GM23338 (cell line): ENCODE data around the gene IL15RA. TPM values are rescaled to one million over a fixed set of nuclear protein-coding genes. Genes with fewer than 3 reads are reported as not detected.

ENCODE experiments used
- ATAC-seq: fragments of 200-7000 bp; cut with Tn5 transposase; 3 replicates; pipeline ENCODE4 v1.9.1; 2020
- DNase-seq: peaks from one replicate; pipeline ENCODE4 v3.0.0-alpha.2; 2015; ENCODE audit warnings: low spot score
- H2AFZ ChIP-seq: fragments of 200-600 bp; sonication (generic); 2 replicates; pipeline ENCODE4 v1.8.0; 2016; ENCODE audit warnings: antibody characterized with exemption, mild to moderate bottlenecking, moderate library complexity
- H3F3A ChIP-seq: fragments of 200-600 bp; sonication (generic); replicated peaks from 2 replicates; pipeline ENCODE4 v1.8.0; 2017; ENCODE audit warnings: antibody characterized with exemption, mixed run types, low read depth
- H3K27ac ChIP-seq: fragments of 200-600 bp; sonication (generic); 2 replicates; pipeline ENCODE4 v1.6.1; 2016; ENCODE audit warnings: low read depth
- H3K27me3 ChIP-seq: fragments of 200-600 bp; sonication (generic); 2 replicates; pipeline ENCODE4 v1.8.0; 2016; ENCODE audit warnings: mild to moderate bottlenecking, mixed run types, moderate library complexity; ENCODE audit not compliant: insufficient read depth
- H3K36me3 ChIP-seq: fragments of 200-600 bp; sonication (generic); 2 replicates; pipeline ENCODE4 v1.8.0; 2016; ENCODE audit warnings: mild to moderate bottlenecking; ENCODE audit not compliant: insufficient read depth
- H3K4me1 ChIP-seq: fragments of 200-600 bp; sonication (generic); 2 replicates; pipeline ENCODE4 v1.8.0; 2016; ENCODE audit warnings: mild to moderate bottlenecking, moderate library complexity; ENCODE audit not compliant: insufficient read depth
- H3K4me2 ChIP-seq: fragments of 200-600 bp; sonication (generic); 2 replicates; pipeline ENCODE4 v1.7.1; 2017; ENCODE audit warnings: mixed run types
- H3K4me3 ChIP-seq: fragments of 200-600 bp; sonication (generic); 2 replicates; pipeline ENCODE4 v1.6.1; 2016; ENCODE audit warnings: mixed run types
- H3K79me2 ChIP-seq: fragments of 200-600 bp; sonication (generic); replicated peaks from 2 replicates; pipeline ENCODE4 v1.8.0; 2017; ENCODE audit warnings: mild to moderate bottlenecking; ENCODE audit not compliant: insufficient read depth
- H3K9me2 ChIP-seq: fragments of 200-600 bp; sonication (generic); 2 replicates; pipeline ENCODE4 v1.8.0; 2017; ENCODE audit not compliant: insufficient read depth
- H4K20me1 ChIP-seq: fragments of 200-600 bp; sonication (generic); replicated peaks from 2 replicates; pipeline ENCODE4 v1.8.0; 2017; ENCODE audit warnings: mild to moderate bottlenecking; ENCODE audit not compliant: insufficient read depth
- H3K27ac Mint-ChIP-seq: 2 replicates; pipeline ENCODE4 v1.8.0; 2020; ENCODE audit warnings: inconsistent platforms, mild to moderate bottlenecking, moderate library complexity, mixed read lengths
- H3K27me3 Mint-ChIP-seq: 3 replicates; pipeline ENCODE4 v1.8.0; 2022; ENCODE audit warnings: low read depth, mild to moderate bottlenecking, moderate library complexity, mixed read lengths, inconsistent platforms; ENCODE audit not compliant: insufficient read depth, poor library complexity
- H3K36me3 Mint-ChIP-seq: 3 replicates; pipeline ENCODE4 v1.8.0; 2021; ENCODE audit warnings: low read depth, mild to moderate bottlenecking, inconsistent platforms, moderate library complexity, mixed read lengths
- H3K4me1 Mint-ChIP-seq: 3 replicates; pipeline ENCODE4 v1.8.0; 2020; ENCODE audit warnings: mild to moderate bottlenecking, inconsistent platforms, mixed read lengths
- H3K4me3 Mint-ChIP-seq: 3 replicates; pipeline ENCODE4 v1.8.0; 2021; ENCODE audit warnings: moderate library complexity, mild to moderate bottlenecking, inconsistent platforms, mixed read lengths
- H3K9me3 Mint-ChIP-seq: 3 replicates; pipeline ENCODE4 v1.8.0; 2020; ENCODE audit warnings: moderate library complexity, mild to moderate bottlenecking, inconsistent platforms, mixed read lengths
- CREB1 ChIP-seq: fragments of 250-450 bp; sonication (Bioruptor Pico); IDR thresholded peaks from 2 replicates; pipeline ENCODE4 v1.5.0; 2020; ENCODE audit warnings: low read depth, mild to moderate bottlenecking, moderate library complexity
- EZH2 ChIP-seq: fragments of 200-600 bp; sonication (generic); IDR thresholded peaks from one replicate; pipeline ENCODE4 v1.8.0; 2017; ENCODE audit warnings: antibody characterized with exemption, mild to moderate bottlenecking, low read depth; ENCODE audit not compliant: unreplicated experiment
- EZH2phosphoT487 ChIP-seq: fragments of 200-600 bp; sonication (generic); IDR thresholded peaks from one replicate; pipeline ENCODE4 v1.8.1; 2018; ENCODE audit warnings: antibody characterized with exemption; ENCODE audit not compliant: unreplicated experiment
- JUNB ChIP-seq: IDR thresholded peaks from one replicate; pipeline ENCODE4 v1.6.1; 2016; ENCODE audit warnings: antibody characterized with exemption; ENCODE audit not compliant: unreplicated experiment
- NANOG ChIP-seq: IDR thresholded peaks from 2 replicates; pipeline ENCODE4 v1.6.1; 2016; ENCODE audit warnings: antibody characterized with exemption, borderline replicate concordance
- POLR2AphosphoS5 ChIP-seq: IDR thresholded peaks from 2 replicates; pipeline ENCODE4 v1.6.1; 2016; ENCODE audit warnings: antibody characterized with exemption, low read depth
- STAT1 ChIP-seq: IDR thresholded peaks from one replicate; pipeline ENCODE4 v1.6.1; 2016; ENCODE audit warnings: antibody characterized with exemption; ENCODE audit not compliant: unreplicated experiment
- ZNF114 ChIP-seq: fragments of 250-450 bp; sonication (Bioruptor Pico); IDR thresholded peaks from 2 replicates; pipeline ENCODE4 v1.5.0; 2020; ENCODE audit warnings: mild to moderate bottlenecking, moderate library complexity
- polyA plus RNA-seq: library from polyadenylated mRNA; unstranded; fragments of >200 nt; fragmentation: Nextera tagmentation; extraction: Ambion mirVana; gene quantifications from 2 replicates; pipeline ENCODE4 v1.2.1, GENCODE V29; 2016
- total RNA-seq: library from RNA; depleted of rRNA; stranded (reverse); fragments of >200 nt; shearing (Covaris generic); gene quantifications from 2 replicates; pipeline ENCODE4 v1.2.3, GENCODE V29; 2014
- TF ChIP-seq, protein P1 (sequence below): IDR thresholded peaks from one replicate; pipeline ENCODE4 v1.6.1; 2018; ENCODE audit warnings: antibody characterized with exemption; ENCODE audit not compliant: unreplicated experiment
- TF ChIP-seq, protein P2 (sequence below), 2 experiments: fragments of 200-600 bp in 1 of 2; sonication (generic) in 1 of 2; conservative IDR thresholded peaks; 2 replicates each; pipeline versions ENCODE4 v1.5.1 to v1.6.1; 2016 to 2017; ENCODE audit warnings: antibody characterized with exemption in 2 of 2, low read depth in 2 of 2, mild to moderate bottlenecking in 2 of 2, moderate library complexity in 1 of 2

Gene IL15RA
- total and polyA plus RNA-seq, 2 experiments from 2014 or later, result 1.6 to 2.2 TPM

GRCh38 chr10:5943536-5943935 lies 33.8 kb downstream of the IL15RA start:
- Mint-ChIP-seq H3K4me1 (peaks cover 36% of the 10 kb centered on the region), H3K4me3 (no peak overlapping the region), H3K9me3 (no peaks in the 10 kb centered on the region), H3K27ac (no peak overlapping the region; the same call in 1 of the 2 replicates), H3K27me3 (peaks cover 15% of the 10 kb centered on the region), H3K36me3 (peaks cover 4% of the 10 kb centered on the region; the same call in 2 of the 3 replicates)
- no peaks in the 10 kb centered on the region for H3K27me3 ChIP-seq
- no peak overlapping the region for H3K4me2 ChIP-seq
- ATAC-seq (peak; percentile 60), DNase-seq (peak; percentile 45)
- peaks cover 22% of the 10 kb centered on the region for H3K4me1 ChIP-seq
- H4K20me1 ChIP-seq, result no peaks in the 10 kb centered on the region
- TF ChIP-seq, protein P1, sequence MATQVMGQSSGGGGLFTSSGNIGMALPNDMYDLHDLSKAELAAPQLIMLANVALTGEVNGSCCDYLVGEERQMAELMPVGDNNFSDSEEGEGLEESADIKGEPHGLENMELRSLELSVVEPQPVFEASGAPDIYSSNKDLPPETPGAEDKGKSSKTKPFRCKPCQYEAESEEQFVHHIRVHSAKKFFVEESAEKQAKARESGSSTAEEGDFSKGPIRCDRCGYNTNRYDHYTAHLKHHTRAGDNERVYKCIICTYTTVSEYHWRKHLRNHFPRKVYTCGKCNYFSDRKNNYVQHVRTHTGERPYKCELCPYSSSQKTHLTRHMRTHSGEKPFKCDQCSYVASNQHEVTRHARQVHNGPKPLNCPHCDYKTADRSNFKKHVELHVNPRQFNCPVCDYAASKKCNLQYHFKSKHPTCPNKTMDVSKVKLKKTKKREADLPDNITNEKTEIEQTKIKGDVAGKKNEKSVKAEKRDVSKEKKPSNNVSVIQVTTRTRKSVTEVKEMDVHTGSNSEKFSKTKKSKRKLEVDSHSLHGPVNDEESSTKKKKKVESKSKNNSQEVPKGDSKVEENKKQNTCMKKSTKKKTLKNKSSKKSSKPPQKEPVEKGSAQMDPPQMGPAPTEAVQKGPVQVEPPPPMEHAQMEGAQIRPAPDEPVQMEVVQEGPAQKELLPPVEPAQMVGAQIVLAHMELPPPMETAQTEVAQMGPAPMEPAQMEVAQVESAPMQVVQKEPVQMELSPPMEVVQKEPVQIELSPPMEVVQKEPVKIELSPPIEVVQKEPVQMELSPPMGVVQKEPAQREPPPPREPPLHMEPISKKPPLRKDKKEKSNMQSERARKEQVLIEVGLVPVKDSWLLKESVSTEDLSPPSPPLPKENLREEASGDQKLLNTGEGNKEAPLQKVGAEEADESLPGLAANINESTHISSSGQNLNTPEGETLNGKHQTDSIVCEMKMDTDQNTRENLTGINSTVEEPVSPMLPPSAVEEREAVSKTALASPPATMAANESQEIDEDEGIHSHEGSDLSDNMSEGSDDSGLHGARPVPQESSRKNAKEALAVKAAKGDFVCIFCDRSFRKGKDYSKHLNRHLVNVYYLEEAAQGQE, result no peak
- TF ChIP-seq STAT1 (no peak), POLR2AphosphoS5 (no peak), NANOG (no peak), EZH2 (no peak), ZNF114 (CRISPR knock-in tag) (no peak)
- TF ChIP-seq, protein P2, sequence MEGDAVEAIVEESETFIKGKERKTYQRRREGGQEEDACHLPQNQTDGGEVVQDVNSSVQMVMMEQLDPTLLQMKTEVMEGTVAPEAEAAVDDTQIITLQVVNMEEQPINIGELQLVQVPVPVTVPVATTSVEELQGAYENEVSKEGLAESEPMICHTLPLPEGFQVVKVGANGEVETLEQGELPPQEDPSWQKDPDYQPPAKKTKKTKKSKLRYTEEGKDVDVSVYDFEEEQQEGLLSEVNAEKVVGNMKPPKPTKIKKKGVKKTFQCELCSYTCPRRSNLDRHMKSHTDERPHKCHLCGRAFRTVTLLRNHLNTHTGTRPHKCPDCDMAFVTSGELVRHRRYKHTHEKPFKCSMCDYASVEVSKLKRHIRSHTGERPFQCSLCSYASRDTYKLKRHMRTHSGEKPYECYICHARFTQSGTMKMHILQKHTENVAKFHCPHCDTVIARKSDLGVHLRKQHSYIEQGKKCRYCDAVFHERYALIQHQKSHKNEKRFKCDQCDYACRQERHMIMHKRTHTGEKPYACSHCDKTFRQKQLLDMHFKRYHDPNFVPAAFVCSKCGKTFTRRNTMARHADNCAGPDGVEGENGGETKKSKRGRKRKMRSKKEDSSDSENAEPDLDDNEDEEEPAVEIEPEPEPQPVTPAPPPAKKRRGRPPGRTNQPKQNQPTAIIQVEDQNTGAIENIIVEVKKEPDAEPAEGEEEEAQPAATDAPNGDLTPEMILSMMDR (conservative IDR thresholded peaks at IDR 0.05; ENCODE audit: low read depth in 2 of 2), result no peak
- H3F3A ChIP-seq, result 0 out of 2 replicates have a peak, but pooled peaks cover 5% of the 10 kb centered on the region
- H2AFZ ChIP-seq, result peak overlapping the region; percentile 2; the same call in 1 of the 2 replicates
- H3K79me2 ChIP-seq, result no peaks in the 10 kb centered on the region
- H3K4me3 ChIP-seq, result no peak overlapping the region
- 0 out of 2 replicates have a peak, but pooled peaks cover 2% of the 10 kb centered on the region for H3K9me2 ChIP-seq
- H3K27ac ChIP-seq, result peak overlapping the region; percentile 59; the same call in 1 of the 2 replicates
- no peaks in the 10 kb centered on the region for H3K36me3 ChIP-seq

- H3K27me3 Mint-ChIP-seq, result peaks cover 15% of the 10 kb centered on the region
- H3K4me1 Mint-ChIP-seq, result peaks cover 36% of the 10 kb centered on the region
- Histone ChIP-seq H3K79me2 (no peaks in the 10 kb centered on the region), H3K4me1 (peaks cover 22% of the 10 kb centered on the region), H3K36me3 (no peaks in the 10 kb centered on the region; the same call in 1 of the 2 replicates), H3K27me3 (no peaks in the 10 kb centered on the region), H3K9me2 (0 out of 2 replicates have a peak, but pooled peaks cover 2% of the 10 kb centered on the region), H3K4me2 (no peak overlapping the region), H4K20me1 (no peaks in the 10 kb centered on the region; the same call in 1 of the 2 replicates), H2AFZ (no peak overlapping the region), H3F3A (0 out of 2 replicates have a peak, but pooled peaks cover 5% of the 10 kb centered on the region), H3K4me3 (no peak overlapping the region), H3K27ac (no peak overlapping the region)
- peak; percentile 11 for ATAC-seq
- no peak overlapping the region for H3K4me3 Mint-ChIP-seq
- no peaks in the 10 kb centered on the region for H3K9me3 Mint-ChIP-seq
- no peak for TF ChIP-seq NANOG
- TF ChIP-seq JUNB, result no peak
- TF ChIP-seq CREB1, result no peak
- TF ChIP-seq STAT1, result no peak
- TF ChIP-seq ZNF114 (CRISPR knock-in tag), result no peak
- no peak for TF ChIP-seq EZH2phosphoT487
- TF ChIP-seq, protein P2 (conservative IDR thresholded peaks at IDR 0.05; ENCODE audit: low read depth in 2 of 2), result no peak
- TF ChIP-seq POLR2AphosphoS5, result no peak
- DNase-seq, result no peak
- H3K27ac Mint-ChIP-seq, result no peak overlapping the region
- H3K36me3 Mint-ChIP-seq, result peaks cover 12% of the 10 kb centered on the region
Observed at GRCh38 chr10:5942474-5942873, 34.9 kb downstream of the IL15RA start.
